Neural cell (in vitro differentiated cells): Measurements from ENCODE around the gene ASIC2. TPM values are rescaled to one million over a fixed set of nuclear protein-coding genes. Genes with fewer than 3 reads are reported as not detected.

ENCODE experiments used
- H2AFZ ChIP-seq: fragments of 200-600, 300-800 bp; sonication (generic), shearing (Covaris generic); 2 replicates; pipeline ENCODE4 v1.6.0; 2014; ENCODE audit warnings: low read depth, mild to moderate bottlenecking, antibody characterized with exemption, low read length, moderate library complexity
- H3F3A ChIP-seq: fragments of 200-600 bp; shearing (Covaris generic); 2 replicates; pipeline ENCODE4 v1.6.1; 2016; ENCODE audit warnings: mild to moderate bottlenecking, moderate library complexity, mixed read lengths, antibody characterized with exemption, low read length; ENCODE audit not compliant: insufficient read depth, poor library complexity, severe bottlenecking
- H3K27ac ChIP-seq: fragments of 200-600, 300-800 bp; sonication (generic), shearing (Covaris generic); 2 replicates; pipeline ENCODE4 v1.5.1; 2014; ENCODE audit warnings: mild to moderate bottlenecking, low read length, moderate library complexity
- H3K27me3 ChIP-seq: fragments of 300-800, 200-600 bp; sonication (generic), shearing (Covaris generic); 2 replicates; pipeline ENCODE4 v1.6.0; 2014; ENCODE audit warnings: mild to moderate bottlenecking, low read depth, low read length, moderate library complexity; ENCODE audit not compliant: insufficient read depth
- H3K36me3 ChIP-seq: fragments of 300-800, 200-600 bp; sonication (generic), shearing (Covaris generic); 2 replicates; pipeline ENCODE4 v1.5.1; 2014; ENCODE audit warnings: mild to moderate bottlenecking, antibody characterized with exemption, low read length, moderate library complexity; ENCODE audit not compliant: insufficient read depth
- H3K4me2 ChIP-seq: fragments of 300-800, 200-600 bp; sonication (generic), shearing (Covaris generic); 2 replicates; pipeline ENCODE4 v1.6.0; 2014; ENCODE audit warnings: mild to moderate bottlenecking, low read length
- H3K4me3 ChIP-seq: fragments of 300-800, 200-600 bp; sonication (generic), shearing (Covaris generic); 2 replicates; pipeline ENCODE4 v1.5.1; 2014; ENCODE audit warnings: mild to moderate bottlenecking, low read length, moderate library complexity
- H3K79me2 ChIP-seq: fragments of 200-600 bp; shearing (Covaris generic); replicated peaks from 2 replicates; pipeline ENCODE4 v1.6.0; 2014; ENCODE audit warnings: mild to moderate bottlenecking, low read length, moderate library complexity; ENCODE audit not compliant: insufficient read depth
- H3K9ac ChIP-seq: fragments of 300-800, 200-600 bp; sonication (generic), shearing (Covaris generic); 2 replicates; pipeline ENCODE4 v1.6.1; 2016; ENCODE audit warnings: mild to moderate bottlenecking, low read length, mixed read lengths
- H3K9me2 ChIP-seq: fragments of 200-600 bp; shearing (Covaris generic); 2 replicates; pipeline ENCODE4 v1.6.1; 2016; ENCODE audit warnings: mild to moderate bottlenecking, low read length, mixed read lengths; ENCODE audit not compliant: insufficient read depth
- H3K9me3 ChIP-seq: fragments of 200-600, 300-800 bp; sonication (generic), shearing (Covaris generic); 2 replicates; pipeline ENCODE4 v1.6.1; 2016; ENCODE audit warnings: mild to moderate bottlenecking, mixed run types, low read length, moderate library complexity, mixed read lengths
- H4K20me1 ChIP-seq: fragments of 200-600 bp; shearing (Covaris generic); 2 replicates; pipeline ENCODE4 v1.6.1; 2016; ENCODE audit warnings: mild to moderate bottlenecking, mixed run types; ENCODE audit not compliant: insufficient read depth
- CTCF ChIP-seq: fragments of 450-650 bp; IDR thresholded peaks from 2 replicates; pipeline ENCODE4 v1.5.1; 2014; ENCODE audit warnings: antibody characterized with exemption, mild to moderate bottlenecking, moderate library complexity; ENCODE audit not compliant: poor library complexity, severe bottlenecking
- EP300 ChIP-seq: fragments of 450-650 bp; conservative IDR thresholded peaks from 2 replicates; pipeline ENCODE4 v1.6.1; 2014; ENCODE audit warnings: antibody characterized with exemption, mild to moderate bottlenecking, moderate library complexity; ENCODE audit not compliant: poor library complexity, severe bottlenecking
- EZH2 ChIP-seq: fragments of 200-600, 300-800 bp; shearing (Covaris generic), sonication (generic); IDR thresholded peaks from 2 replicates; pipeline ENCODE4 v1.6.1; 2014; ENCODE audit warnings: antibody characterized with exemption, low read length, borderline replicate concordance, mild to moderate bottlenecking; ENCODE audit not compliant: insufficient read depth, poor library complexity, severe bottlenecking
- MXI1 ChIP-seq: fragments of 450-650 bp; conservative IDR thresholded peaks from 2 replicates; pipeline ENCODE4 v1.6.1; 2014; ENCODE audit warnings: antibody characterized with exemption, mild to moderate bottlenecking; ENCODE audit not compliant: poor library complexity, severe bottlenecking
- POLR2AphosphoS5 ChIP-seq: IDR thresholded peaks from 2 replicates; pipeline ENCODE4 v1.6.1; 2012
- RAD21 ChIP-seq: fragments of 450-650 bp; conservative IDR thresholded peaks from 2 replicates; pipeline ENCODE4 v1.6.1; 2014; ENCODE audit warnings: antibody characterized with exemption, mild to moderate bottlenecking, moderate library complexity
- REST ChIP-seq: IDR thresholded peaks from 2 replicates; pipeline ENCODE4 v1.6.1; 2012; ENCODE audit warnings: borderline replicate concordance
- SMC3 ChIP-seq: fragments of 450-650 bp; conservative IDR thresholded peaks from 2 replicates; pipeline ENCODE4 v1.6.1; 2014; ENCODE audit warnings: antibody characterized with exemption, mild to moderate bottlenecking, moderate library complexity; ENCODE audit not compliant: poor library complexity
- TAF1 ChIP-seq: IDR thresholded peaks from 2 replicates; pipeline ENCODE4 v1.6.1; 2012; ENCODE audit warnings: low read depth
- polyA plus RNA-seq: library from polyadenylated mRNA; depleted of rRNA; stranded (reverse); fragments of >200 nt; gene quantifications from 2 replicates; pipeline ENCODE4 v1.2.3, GENCODE V29; 2014

The ASIC2 gene
- polyA plus RNA-seq, 1 donor from 2014 or later: 2.4 TPM

- Histone ChIP-seq H3K9ac (no peak overlapping the region), H3K9me2 (no peaks in the 10 kb centered on the region), H3K79me2 (no peaks in the 10 kb centered on the region), H3K9me3 (no peaks in the 10 kb centered on the region), H3F3A (no peaks in the 10 kb centered on the region), H3K27me3 (peaks cover 42% of the 10 kb centered on the region), H2AFZ (no peak overlapping the region), H3K4me2 (no peak overlapping the region), H3K27ac (no peak overlapping the region), H3K36me3 (no peaks in the 10 kb centered on the region), H4K20me1 (no peaks in the 10 kb centered on the region), H3K4me3 (no peak overlapping the region)
- TF ChIP-seq REST (no peak), EZH2 (no peak), MXI1 (no peak), RAD21 (no peak), SMC3 (no peak), TAF1 (no peak), POLR2AphosphoS5 (no peak), EP300 (no peak), CTCF (no peak)
These were observed 25.1 kb downstream of the ASIC2 start for GRCh38 chr17:33267851-33268548.

- no peak overlapping the region for H3K27ac ChIP-seq
- TF ChIP-seq RAD21 (no peak), SMC3 (no peak), EP300 (no peak), CTCF (no peak), POLR2AphosphoS5 (no peak), REST (no peak), MXI1 (no peak)
- no peaks in the 10 kb centered on the region for H3K79me2 ChIP-seq
- H3K9me2 ChIP-seq: no peaks in the 10 kb centered on the region
- peaks cover 44% of the 10 kb centered on the region for H3K27me3 ChIP-seq
- H3K36me3 ChIP-seq: no peaks in the 10 kb centered on the region
- no peak overlapping the region for H3K4me3 ChIP-seq
- H3K4me2 ChIP-seq: no peak overlapping the region
- H3K9ac ChIP-seq: no peak overlapping the region
- no peaks in the 10 kb centered on the region for H3F3A ChIP-seq
- no peaks in the 10 kb centered on the region for H3K9me3 ChIP-seq
- no peak overlapping the region for H2AFZ ChIP-seq
- no peaks in the 10 kb centered on the region for H4K20me1 ChIP-seq
These were observed 25.8 kb downstream of the ASIC2 start for GRCh38 chr17:33267271-33267790.
